Suppressor macrophage treated with lipopolysaccharide for 4 hours (primary cell): ENCODE data around the gene ADGRF5.

Experiments used
- DNase-seq: peaks from one replicate; pipeline ENCODE4 v3.0.0-alpha.2; 2020

ADGRF5 gene

GRCh38 chr6:46932526-46933319 lies 11.0 kb upstream of the ADGRF5 start:
- no peak for DNase-seq

GRCh38 chr6:46931416-46931815 lies 9.7 kb upstream of the ADGRF5 start:
- DNase-seq, result no peak

- DNase-seq, result no peak
Measured at GRCh38 chr6:46930331-46930730, 8.6 kb upstream of the ADGRF5 start.

- no peak for DNase-seq
Measured at GRCh38 chr6:46927066-46927465, 5.3 kb upstream of the ADGRF5 start.

- DNase-seq, result no peak
Measured at GRCh38 chr6:46926481-46926880, 4.7 kb upstream of the ADGRF5 start.

GRCh38 chr6:46925563-46926253 lies 4.0 kb upstream of the ADGRF5 start:
- DNase-seq, result no peak

GRCh38 chr6:46923476-46923875 lies 1.7 kb upstream of the ADGRF5 start:
- no peak for DNase-seq

- no peak for DNase-seq
Measured at GRCh38 chr6:46921059-46921458, 679 bp downstream of the ADGRF5 start.

- DNase-seq, result no peak
Measured at GRCh38 chr6:46918806-46919205, 2.9 kb downstream of the ADGRF5 start.

- DNase-seq, result no peak
Measured at GRCh38 chr6:46917002-46917545, 4.7 kb downstream of the ADGRF5 start.

GRCh38 chr6:46915866-46916265 lies 5.9 kb downstream of the ADGRF5 start:
- DNase-seq, result no peak

- no peak for DNase-seq
Measured at GRCh38 chr6:46915380-46915779, 6.4 kb downstream of the ADGRF5 start.

- no peak for DNase-seq
Measured at GRCh38 chr6:46914279-46914810, 7.4 kb downstream of the ADGRF5 start.

GRCh38 chr6:46909371-46909770 lies 12.4 kb downstream of the ADGRF5 start:
- DNase-seq, result peak; percentile 1

- no peak for DNase-seq
Measured at GRCh38 chr6:46906776-46907175, 15.0 kb downstream of the ADGRF5 start.

- no peak for DNase-seq
Measured at GRCh38 chr6:46904117-46904516, 17.6 kb downstream of the ADGRF5 start.

GRCh38 chr6:46903175-46903574 lies 18.6 kb downstream of the ADGRF5 start:
- DNase-seq, result no peak

GRCh38 chr6:46901882-46902314 lies 19.8 kb downstream of the ADGRF5 start:
- DNase-seq, result no peak

GRCh38 chr6:46900266-46900665 lies 21.5 kb downstream of the ADGRF5 start:
- DNase-seq, result no peak

- no peak for DNase-seq
Measured at GRCh38 chr6:46899659-46900058, 22.1 kb downstream of the ADGRF5 start.

GRCh38 chr6:46898006-46898405 lies 23.7 kb downstream of the ADGRF5 start:
- DNase-seq, result no peak

GRCh38 chr6:46896871-46897270 lies 24.9 kb downstream of the ADGRF5 start:
- no peak for DNase-seq

GRCh38 chr6:46895930-46896329 lies 25.8 kb downstream of the ADGRF5 start:
- no peak for DNase-seq

GRCh38 chr6:46894433-46894832 lies 27.3 kb downstream of the ADGRF5 start:
- no peak for DNase-seq
